RCC 7860 (cell line): ENCODE measurements around the gene GCHFR.

Experiments used
- DNase-seq: peaks from one replicate; pipeline ENCODE4 v3.0.0-alpha.2; 2015; ENCODE audit warnings: low spot score
- FAIRE-seq: peaks from 2 replicates; lab custom pipeline; 2012; peaks lifted over from hg19 to GRCh38; lab: Jason Lieb, UNC

Gene GCHFR

GRCh38 chr15:40775740-40776536 lies 12.1 kb downstream of the GCHFR start:
- no peak for FAIRE-seq
- DNase-seq, result no peak

- FAIRE-seq, result peak; percentile 17
- DNase-seq, result no peak
Measured at GRCh38 chr15:40776537-40777141, 12.8 kb downstream of the GCHFR start.

GRCh38 chr15:40782609-40783227 lies 18.9 kb downstream of the GCHFR start:
- no peak for FAIRE-seq
- DNase-seq, result peak; percentile 36

- FAIRE-seq (no peak), DNase-seq (no peak)
Measured at GRCh38 chr15:40785164-40785563, 21.3 kb downstream of the GCHFR start.

- FAIRE-seq (no peak), DNase-seq (no peak)
Measured at GRCh38 chr15:40785814-40786213, 21.9 kb downstream of the GCHFR start.

- peak; percentile 80 for DNase-seq
- peak; percentile 82 for FAIRE-seq
Measured at GRCh38 chr15:40787344-40787841, 23.5 kb downstream of the GCHFR start.

GRCh38 chr15:40787991-40788390 lies 24.1 kb downstream of the GCHFR start:
- FAIRE-seq (no peak), DNase-seq (no peak)

GRCh38 chr15:40789119-40789518 lies 25.3 kb downstream of the GCHFR start:
- FAIRE-seq, result no peak
- DNase-seq, result no peak

GRCh38 chr15:40789999-40790398 lies 26.1 kb downstream of the GCHFR start:
- DNase-seq, result no peak
- FAIRE-seq, result no peak

GRCh38 chr15:40790718-40791117 lies 26.9 kb downstream of the GCHFR start:
- DNase-seq (no peak), FAIRE-seq (no peak)

- no peak for DNase-seq
- no peak for FAIRE-seq
Measured at GRCh38 chr15:40792394-40792793, 28.5 kb downstream of the GCHFR start.

GRCh38 chr15:40793216-40793989 lies 29.5 kb downstream of the GCHFR start:
- DNase-seq (peak; percentile 92), FAIRE-seq (peak; percentile 86)

GRCh38 chr15:40796041-40796440 lies 32.2 kb downstream of the GCHFR start:
- no peak for DNase-seq
- FAIRE-seq, result no peak

- DNase-seq (no peak), FAIRE-seq (no peak)
Measured at GRCh38 chr15:40796512-40796911, 32.6 kb downstream of the GCHFR start.

GRCh38 chr15:40799523-40799922 lies 35.7 kb downstream of the GCHFR start:
- FAIRE-seq (no peak), DNase-seq (no peak)

GRCh38 chr15:40803076-40803475 lies 39.2 kb downstream of the GCHFR start:
- FAIRE-seq (no peak), DNase-seq (no peak)

GRCh38 chr15:40803688-40804087 lies 39.8 kb downstream of the GCHFR start:
- DNase-seq (no peak), FAIRE-seq (no peak)

GRCh38 chr15:40806672-40807027 lies 42.8 kb downstream of the GCHFR start:
- no peak for DNase-seq
- FAIRE-seq, result no peak

- DNase-seq (peak; percentile 93), FAIRE-seq (peak; percentile 77)
Measured at GRCh38 chr15:40807028-40807887, 43.4 kb downstream of the GCHFR start, which contains the start of the genes DNAJC17 and ZFYVE19. Gene DNAJC17, minus strand, starts transcription at chr15:40807473. Its CDS starts 27 bp downstream, at chr15:40807446. Gene ZFYVE19, plus strand, starts transcription at chr15:40807089. Its CDS starts 501 bp downstream, at chr15:40807590.

GRCh38 chr15:40807888-40808461 lies 44.1 kb downstream of the GCHFR start:
- no peak for DNase-seq
- FAIRE-seq, result no peak
